SU-DHL-6 (cell line): ENCODE measurements around the gene C2CD3.
"Not testable (repeated sequence)": the region's sequence is repeated elsewhere in the genome, so short reads cannot be mapped to it uniquely, and the experiment has no call there.

Experiments used
- H2AFZ ChIP-seq: fragments of 200-600 bp; sonication (generic); 2 replicates; pipeline ENCODE4 v1.6.1; 2014; ENCODE audit warnings: low read depth, mild to moderate bottlenecking, moderate library complexity, mixed read lengths, antibody characterized with exemption, low read length; ENCODE audit not compliant: severe bottlenecking
- H3F3A ChIP-seq: fragments of 200-600 bp; shearing (Covaris generic); 2 replicates; pipeline ENCODE4 v1.6.0; 2016; ENCODE audit warnings: antibody characterized with exemption, mild to moderate bottlenecking; ENCODE audit not compliant: insufficient read depth
- H3K27ac ChIP-seq: fragments of 200-600 bp; sonication (generic); 2 replicates; pipeline ENCODE4 v1.5.1; 2016; ENCODE audit warnings: low read depth, mild to moderate bottlenecking, low read length, moderate library complexity, mixed read lengths
- H3K27me3 ChIP-seq: fragments of 200-600 bp; sonication (generic), shearing (Covaris generic); 2 replicates; pipeline ENCODE4 v1.6.0; 2014; ENCODE audit warnings: mild to moderate bottlenecking, low read length
- H3K36me3 ChIP-seq: fragments of 200-600 bp; sonication (generic); 2 replicates; pipeline ENCODE4 v1.6.1; 2014; ENCODE audit warnings: mild to moderate bottlenecking, low read length, mixed read lengths
- H3K4me2 ChIP-seq: fragments of 300-600, 200-600 bp; shearing (Covaris generic), sonication (generic); 2 replicates; pipeline ENCODE4 v1.6.0; 2014; ENCODE audit warnings: low read length, low read depth, mild to moderate bottlenecking; ENCODE audit not compliant: poor library complexity, severe bottlenecking
- H3K4me3 ChIP-seq: fragments of 200-600 bp; sonication (generic); 2 replicates; pipeline ENCODE4 v1.5.1; 2014; ENCODE audit warnings: antibody characterized with exemption, low read length, mild to moderate bottlenecking, mixed read lengths; ENCODE audit not compliant: insufficient read depth, poor library complexity, severe bottlenecking
- H3K79me2 ChIP-seq: fragments of 200-600 bp; sonication (generic); 2 replicates; pipeline ENCODE4 v1.6.1; 2014; ENCODE audit warnings: mild to moderate bottlenecking, low read length, moderate library complexity; ENCODE audit not compliant: insufficient read depth
- H3K9ac ChIP-seq: fragments of 200-600 bp; sonication (generic); 2 replicates; pipeline ENCODE4 v1.7.0; 2014; ENCODE audit warnings: mild to moderate bottlenecking, low read length
- H3K9me2 ChIP-seq: fragments of 200-600 bp; sonication (generic); replicated peaks from 2 replicates; pipeline ENCODE4 v1.6.1; 2014; ENCODE audit warnings: low read length; ENCODE audit not compliant: insufficient read depth
- H3K9me3 ChIP-seq: fragments of 200-600 bp; sonication (generic); 2 replicates; pipeline ENCODE4 v1.6.1; 2014; ENCODE audit warnings: low read length, mixed read lengths; ENCODE audit not compliant: insufficient read depth
- H4K20me1 ChIP-seq: fragments of 200-600 bp; sonication (generic); 2 replicates; pipeline ENCODE4 v1.6.1; 2014; ENCODE audit warnings: low read depth, mild to moderate bottlenecking, antibody characterized with exemption, low read length, moderate library complexity, mixed read lengths
- EZH2phosphoT487 ChIP-seq: fragments of 200-600 bp; sonication (generic), shearing (Covaris generic); conservative IDR thresholded peaks from 2 replicates; pipeline ENCODE4 v1.6.1; 2018; ENCODE audit warnings: mild to moderate bottlenecking, antibody characterized with exemption, low read length, moderate library complexity, mixed read lengths
- TF ChIP-seq, protein P1 (sequence below): fragments of 200-600 bp; sonication (generic); IDR thresholded peaks from one replicate; pipeline ENCODE4 v1.5.1; 2017; ENCODE audit warnings: antibody characterized with exemption, mild to moderate bottlenecking, low read length, moderate library complexity; ENCODE audit not compliant: insufficient read depth, poor library complexity, severe bottlenecking

The C2CD3 gene

DNA sequence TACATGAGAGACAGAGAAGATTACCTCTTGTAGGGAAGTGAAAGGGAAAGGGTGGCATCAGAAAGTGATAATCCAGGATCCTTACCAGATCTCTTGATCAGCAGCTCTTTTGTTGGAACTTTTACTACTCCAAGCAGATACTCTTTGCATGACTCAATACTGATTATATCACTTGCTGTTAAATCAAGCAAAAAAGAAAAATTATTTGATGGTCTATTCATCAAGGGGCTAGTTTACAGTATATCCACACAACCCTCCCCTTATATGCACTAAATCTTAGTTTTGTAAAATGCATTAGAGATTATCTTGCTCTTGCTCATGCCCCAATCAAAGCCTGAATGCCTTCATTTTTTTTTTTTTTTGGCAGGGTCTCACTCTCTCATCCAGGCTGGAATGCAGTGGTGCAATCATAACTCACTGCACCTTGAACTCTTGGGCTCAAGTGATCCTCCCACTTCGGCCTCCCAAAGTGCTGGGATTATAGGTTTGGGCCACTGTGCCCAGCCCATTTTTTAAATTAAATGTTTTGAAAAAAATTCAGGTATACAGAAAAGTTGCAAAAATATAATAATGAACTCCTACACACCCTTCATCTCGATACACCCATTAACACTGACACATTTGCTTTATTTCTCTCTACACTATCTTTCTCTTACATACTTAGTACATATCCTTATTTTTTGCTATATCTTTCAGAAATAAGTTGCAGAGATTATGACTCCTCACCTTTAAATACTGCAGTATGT lies 85.8 kb downstream of the C2CD3 start:
- H3F3A ChIP-seq, result no peaks in the 10 kb centered on the region
- TF ChIP-seq, protein P1, sequence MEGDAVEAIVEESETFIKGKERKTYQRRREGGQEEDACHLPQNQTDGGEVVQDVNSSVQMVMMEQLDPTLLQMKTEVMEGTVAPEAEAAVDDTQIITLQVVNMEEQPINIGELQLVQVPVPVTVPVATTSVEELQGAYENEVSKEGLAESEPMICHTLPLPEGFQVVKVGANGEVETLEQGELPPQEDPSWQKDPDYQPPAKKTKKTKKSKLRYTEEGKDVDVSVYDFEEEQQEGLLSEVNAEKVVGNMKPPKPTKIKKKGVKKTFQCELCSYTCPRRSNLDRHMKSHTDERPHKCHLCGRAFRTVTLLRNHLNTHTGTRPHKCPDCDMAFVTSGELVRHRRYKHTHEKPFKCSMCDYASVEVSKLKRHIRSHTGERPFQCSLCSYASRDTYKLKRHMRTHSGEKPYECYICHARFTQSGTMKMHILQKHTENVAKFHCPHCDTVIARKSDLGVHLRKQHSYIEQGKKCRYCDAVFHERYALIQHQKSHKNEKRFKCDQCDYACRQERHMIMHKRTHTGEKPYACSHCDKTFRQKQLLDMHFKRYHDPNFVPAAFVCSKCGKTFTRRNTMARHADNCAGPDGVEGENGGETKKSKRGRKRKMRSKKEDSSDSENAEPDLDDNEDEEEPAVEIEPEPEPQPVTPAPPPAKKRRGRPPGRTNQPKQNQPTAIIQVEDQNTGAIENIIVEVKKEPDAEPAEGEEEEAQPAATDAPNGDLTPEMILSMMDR, result no peak
- no peak for TF ChIP-seq EZH2phosphoT487
- no peak overlapping the region for H2AFZ ChIP-seq
- peaks cover 15% of the 10 kb centered on the region for H3K36me3 ChIP-seq
- no peak overlapping the region for H3K4me3 ChIP-seq
- H3K9ac ChIP-seq, result no peak overlapping the region
- no peaks in the 10 kb centered on the region for H4K20me1 ChIP-seq
- H3K9me3 ChIP-seq, result no peaks in the 10 kb centered on the region
- H3K27me3 ChIP-seq, result no peaks in the 10 kb centered on the region
- no peak overlapping the region for H3K27ac ChIP-seq
- H3K4me2 ChIP-seq, result no peak overlapping the region
- no peaks in the 10 kb centered on the region for H3K79me2 ChIP-seq
- no peaks in the 10 kb centered on the region for H3K9me2 ChIP-seq

DNA sequence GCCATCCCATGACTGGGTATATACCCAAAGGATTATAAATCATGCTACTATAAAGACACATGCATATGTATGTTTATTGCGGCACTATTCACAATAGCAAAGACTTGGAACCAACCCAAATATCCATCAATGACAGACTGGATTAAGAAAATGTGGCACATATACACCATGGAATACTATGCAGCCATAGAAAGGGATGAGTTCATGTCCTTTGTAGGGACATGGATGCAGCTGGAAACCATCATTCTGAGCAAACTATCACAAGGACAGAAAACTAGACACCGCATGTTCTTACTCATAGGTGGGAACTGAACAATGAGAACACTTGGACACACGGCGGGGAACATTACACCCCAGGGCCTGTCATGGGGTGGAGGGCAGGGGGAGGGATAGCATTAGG lies 86.9 kb downstream of the C2CD3 start:
- not testable (repeated sequence) for H3K4me3 ChIP-seq, H3K36me3 ChIP-seq, H3K27ac ChIP-seq, H3K9me2 ChIP-seq, H2AFZ ChIP-seq, H3K27me3 ChIP-seq, H3K9me3 ChIP-seq, H3K79me2 ChIP-seq, H3K9ac ChIP-seq, H3K4me2 ChIP-seq, H3F3A ChIP-seq, H4K20me1 ChIP-seq

DNA sequence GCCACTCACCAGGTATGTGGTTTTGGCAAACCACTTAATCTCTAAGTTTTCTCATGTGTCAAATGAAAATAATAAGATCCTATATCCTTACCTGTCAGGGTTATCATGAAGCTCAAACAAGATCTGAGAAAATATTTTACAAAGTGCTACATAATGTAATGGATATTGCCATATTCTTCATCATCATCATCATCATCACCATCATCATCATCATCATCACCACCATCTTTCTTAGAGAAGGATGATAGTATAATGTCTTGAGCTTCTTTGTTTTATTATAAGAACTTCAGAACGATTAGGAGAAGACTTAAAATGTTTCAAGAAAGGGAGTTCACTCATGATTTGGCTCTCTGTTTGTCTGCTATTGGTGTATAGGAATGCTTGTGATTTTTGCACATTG lies 89.4 kb downstream of the C2CD3 start:
- Histone ChIP-seq H2AFZ (no peak overlapping the region), H3K4me2 (no peak overlapping the region), H3K4me3 (no peak overlapping the region), H3K27me3 (no peaks in the 10 kb centered on the region), H3K27ac (no peak overlapping the region), H3F3A (no peaks in the 10 kb centered on the region), H3K79me2 (no peaks in the 10 kb centered on the region), H3K9ac (no peak overlapping the region), H3K9me3 (no peaks in the 10 kb centered on the region), H4K20me1 (no peaks in the 10 kb centered on the region), H3K9me2 (no peaks in the 10 kb centered on the region), H3K36me3 (peaks cover 8% of the 10 kb centered on the region; the same call in 1 of the 2 replicates)
- no peak for TF ChIP-seq EZH2phosphoT487
- TF ChIP-seq, protein P1, result no peak

DNA sequence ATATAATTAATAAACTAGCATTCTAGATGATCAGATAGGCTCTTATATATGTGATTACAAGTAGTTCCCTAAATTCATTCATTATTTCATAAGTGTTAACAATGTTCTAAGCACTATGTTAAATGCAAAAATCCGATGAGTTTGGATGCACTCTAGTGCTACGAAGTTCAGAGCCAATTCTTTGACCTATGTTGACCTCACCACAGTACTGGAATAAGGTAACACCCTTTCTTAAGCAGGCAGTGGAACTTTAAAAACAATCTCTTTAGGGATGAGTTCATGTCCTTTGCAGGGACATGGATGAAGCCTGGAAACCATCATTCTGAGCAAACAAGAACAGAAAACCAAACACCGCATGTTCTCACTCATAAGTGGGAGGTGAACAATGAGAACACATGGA lies 93.6 kb downstream of the C2CD3 start:
- TF ChIP-seq, protein P1, result no peak
- no peak for TF ChIP-seq EZH2phosphoT487
- no peaks in the 10 kb centered on the region for H3F3A ChIP-seq

More for the DNA sequence above, 93.6 kb downstream of the C2CD3 start:
- H3K9me3 ChIP-seq, result no peaks in the 10 kb centered on the region
- no peak overlapping the region for H3K9ac ChIP-seq
- no peaks in the 10 kb centered on the region for H3K79me2 ChIP-seq
- no peak overlapping the region for H2AFZ ChIP-seq
- peaks cover 6% of the 10 kb centered on the region; the same call in 1 of the 2 replicates for H3K36me3 ChIP-seq
- no peaks in the 10 kb centered on the region for H4K20me1 ChIP-seq
- no peaks in the 10 kb centered on the region for H3K27me3 ChIP-seq
- no peak overlapping the region for H3K4me2 ChIP-seq
- no peak overlapping the region for H3K4me3 ChIP-seq
- H3K9me2 ChIP-seq, result no peaks in the 10 kb centered on the region
- H3K27ac ChIP-seq, result no peak overlapping the region
